HG02973 (cell line): ENCODE data around the gene PRAMEF2.
"Not testable (repeated sequence)": the region's sequence is repeated elsewhere in the genome, so short reads cannot be mapped to it uniquely, and the experiment has no call there.

Experiments used
- ATAC-seq: cut with Tn5 transposase; IDR thresholded peaks from one replicate; pipeline ENCODE4 v1.9.1; 2021; ENCODE audit warnings: moderate library complexity; ENCODE audit not compliant: unreplicated experiment

PRAMEF2 gene

GRCh38 chr1:12856786-12857185 is at the start of gene PRAMEF2:
PRAMEF2 (plus strand) TSS chr1:12857086; CDS start chr1:12859010, 1,924 bp downstream.
- ATAC-seq, result not testable (repeated sequence)

GRCh38 chr1:12809933-12810332 is 47.0 kb upstream of the PRAMEF2 start:
- ATAC-seq, result no peak

- ATAC-seq, result no peak
Observed at GRCh38 chr1:12810691-12811408, 46.0 kb upstream of the PRAMEF2 start.

GRCh38 chr1:12811409-12811784 is 45.5 kb upstream of the PRAMEF2 start:
- no peak for ATAC-seq

- not testable (repeated sequence) for ATAC-seq
Observed at GRCh38 chr1:12819061-12819460, 37.8 kb upstream of the PRAMEF2 start.

- ATAC-seq, result not testable (repeated sequence)
Observed at GRCh38 chr1:12831310-12831709, 25.6 kb upstream of the PRAMEF2 start, which contains the start of gene PRAMEF11. PRAMEF11 (minus strand) TSS chr1:12831410; CDS start chr1:12828789, 2,621 bp downstream.

- not testable (repeated sequence) for ATAC-seq
Observed at GRCh38 chr1:12833251-12833650, 23.6 kb upstream of the PRAMEF2 start.

- ATAC-seq, result not testable (repeated sequence)
Observed at GRCh38 chr1:12848620-12849019, 8.3 kb upstream of the PRAMEF2 start, which contains the start of gene HNRNPCL1. HNRNPCL1 (minus strand) TSS chr1:12848720; CDS start chr1:12848289, 431 bp downstream.

GRCh38 chr1:12851779-12852178 is 5.1 kb upstream of the PRAMEF2 start:
- no peak for ATAC-seq

- not testable (repeated sequence) for ATAC-seq
Observed at GRCh38 chr1:12863131-12863880, 6.4 kb downstream of the PRAMEF2 start.

GRCh38 chr1:12878453-12878852 is 21.6 kb downstream of the PRAMEF2 start:
- not testable (repeated sequence) for ATAC-seq

GRCh38 chr1:12886101-12886500 is 29.2 kb downstream of the PRAMEF2 start, which contains the start of gene PRAMEF4:
PRAMEF4 (minus strand) TSS chr1:12886201; CDS start chr1:12883394, 2,807 bp downstream.
- ATAC-seq, result not testable (repeated sequence)

GRCh38 chr1:12898170-12898569 is 41.3 kb downstream of the PRAMEF2 start, which contains the start of gene PRAMEF10:
PRAMEF10 (minus strand) TSS chr1:12898270; CDS start chr1:12895847, 2,423 bp downstream.
- ATAC-seq, result not testable (repeated sequence)

GRCh38 chr1:12899186-12899585 is 42.3 kb downstream of the PRAMEF2 start:
- not testable (repeated sequence) for ATAC-seq

- not testable (repeated sequence) for ATAC-seq
Observed at GRCh38 chr1:12903793-12904572, 47.1 kb downstream of the PRAMEF2 start.
